ENCODE results near the gene PFDN4.
"Not testable (repeated sequence)": the region's sequence is repeated elsewhere in the genome, so short reads cannot be mapped to it uniquely, and the experiment has no call there.

Gene PFDN4

DNA sequence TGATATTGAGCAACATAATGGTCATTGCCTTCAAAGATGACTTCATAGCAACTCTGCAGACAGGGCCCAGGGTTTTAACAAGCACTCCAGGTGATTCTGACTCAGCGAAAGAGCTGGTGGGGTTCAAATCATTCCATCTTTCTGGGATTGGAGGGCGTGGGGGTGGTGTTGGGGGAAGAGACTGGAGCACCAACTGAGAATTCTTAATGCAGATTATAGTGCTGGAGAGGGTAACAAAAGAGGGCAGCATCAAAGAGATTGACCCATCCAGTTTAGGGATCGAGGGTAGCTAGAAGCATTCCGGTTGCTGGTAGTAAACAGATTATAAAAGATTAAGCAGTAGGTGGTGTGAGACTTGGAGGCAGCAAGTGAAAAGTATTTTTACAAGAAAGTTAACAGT is 15.9 kb downstream of the PFDN4 start:
- Histone ChIP-seq H3K9ac (ENCODE audit: low read length) (no peak overlapping the region), H3K9me3 (ENCODE audit: control insufficient read depth, low read length) (no peaks in the 10 kb centered on the region), H3K36me3 (ENCODE audit: control insufficient read depth, insufficient read depth, low read length) (no peaks in the 10 kb centered on the region), H3K27me3 (ENCODE audit: control insufficient read depth, insufficient read depth, low read length) (no peaks in the 10 kb centered on the region), H3K4me1 (ENCODE audit: control insufficient read depth, insufficient read depth, low read length) (no peaks in the 10 kb centered on the region), H3K4me3 (ENCODE audit: low read length) (no peak overlapping the region)

DNA sequence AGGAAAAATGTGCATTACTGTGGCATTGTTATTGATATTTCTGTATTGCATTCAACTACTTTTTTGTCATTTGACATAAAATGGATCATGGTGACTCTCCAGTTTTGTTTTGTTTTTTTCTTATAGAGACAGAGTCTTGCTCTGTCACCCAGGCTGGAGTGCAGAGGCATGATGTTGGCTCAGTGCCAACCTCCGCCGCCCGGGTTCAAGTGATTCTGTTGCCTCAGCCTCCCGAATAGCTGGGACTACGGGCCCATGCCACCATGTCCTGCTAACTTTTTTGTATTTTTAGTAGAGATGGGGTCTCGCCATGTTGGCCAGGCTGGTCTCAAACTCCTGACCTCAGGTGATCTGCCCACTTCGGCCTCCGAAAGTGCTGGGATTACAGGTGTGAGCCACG is 16.8 kb downstream of the PFDN4 start:
- not testable (repeated sequence) for H3K27me3 ChIP-seq (ENCODE audit: control insufficient read depth, insufficient read depth, low read length); H3K9me3 ChIP-seq (ENCODE audit: control insufficient read depth, low read length); H3K9ac ChIP-seq (ENCODE audit: low read length); H3K36me3 ChIP-seq (ENCODE audit: control insufficient read depth, insufficient read depth, low read length); H3K4me1 ChIP-seq (ENCODE audit: control insufficient read depth, insufficient read depth, low read length); H3K4me3 ChIP-seq (ENCODE audit: low read length)

DNA sequence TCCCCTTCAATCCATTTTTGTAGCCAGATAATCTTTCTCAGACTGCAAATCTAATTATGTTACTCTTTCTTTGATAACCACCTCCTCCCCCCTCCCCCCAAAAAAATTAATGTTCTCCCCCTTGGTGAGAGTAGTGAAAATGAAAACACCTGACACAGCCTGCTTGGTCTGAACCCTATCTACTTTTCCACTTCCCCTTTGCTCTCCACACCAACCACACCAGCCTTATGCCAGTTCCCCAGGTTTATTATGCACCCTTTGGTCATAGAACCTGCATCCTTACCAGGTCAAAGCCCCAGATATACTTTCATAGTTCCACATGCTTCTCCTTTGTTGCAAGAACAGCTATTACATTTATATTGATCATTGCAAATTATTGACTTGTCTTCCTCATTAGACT is 19.4 kb downstream of the PFDN4 start:
- Histone ChIP-seq H3K4me3 (ENCODE audit: low read length) (no peak overlapping the region), H3K27me3 (ENCODE audit: control insufficient read depth, insufficient read depth, low read length) (no peaks in the 10 kb centered on the region), H3K36me3 (ENCODE audit: control insufficient read depth, insufficient read depth, low read length) (no peaks in the 10 kb centered on the region), H3K4me1 (ENCODE audit: control insufficient read depth, insufficient read depth, low read length) (no peaks in the 10 kb centered on the region), H3K9me3 (ENCODE audit: control insufficient read depth, low read length) (no peaks in the 10 kb centered on the region), H3K9ac (ENCODE audit: low read length) (no peak overlapping the region)

DNA sequence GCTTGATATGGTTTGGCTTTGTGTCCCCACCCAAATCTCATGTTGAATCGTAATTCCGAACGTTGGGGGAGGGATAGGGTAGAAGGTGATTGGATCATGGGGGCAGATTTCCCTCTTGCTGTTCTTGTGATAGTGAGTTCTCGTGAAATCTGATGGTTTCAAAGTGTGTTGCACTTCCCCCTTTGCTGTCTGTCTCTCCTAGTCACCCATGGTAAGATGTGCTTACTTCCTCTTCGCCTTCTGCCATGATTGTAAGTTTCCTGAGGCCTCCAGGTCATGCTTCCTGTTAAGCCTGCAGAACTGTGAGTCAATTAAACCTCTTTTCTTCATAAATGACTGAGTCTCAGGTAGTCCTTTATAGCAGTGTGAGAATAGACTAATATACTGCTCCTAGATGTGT is 19.9 kb downstream of the PFDN4 start:
- Histone ChIP-seq H3K4me3 (ENCODE audit: low read length) (no peak overlapping the region), H3K9ac (ENCODE audit: low read length) (no peak overlapping the region), H3K4me1 (ENCODE audit: control insufficient read depth, insufficient read depth, low read length) (no peaks in the 10 kb centered on the region), H3K27me3 (ENCODE audit: control insufficient read depth, insufficient read depth, low read length) (no peaks in the 10 kb centered on the region), H3K36me3 (ENCODE audit: control insufficient read depth, insufficient read depth, low read length) (no peaks in the 10 kb centered on the region), H3K9me3 (ENCODE audit: control insufficient read depth, low read length) (peaks cover 3% of the 10 kb centered on the region)

DNA sequence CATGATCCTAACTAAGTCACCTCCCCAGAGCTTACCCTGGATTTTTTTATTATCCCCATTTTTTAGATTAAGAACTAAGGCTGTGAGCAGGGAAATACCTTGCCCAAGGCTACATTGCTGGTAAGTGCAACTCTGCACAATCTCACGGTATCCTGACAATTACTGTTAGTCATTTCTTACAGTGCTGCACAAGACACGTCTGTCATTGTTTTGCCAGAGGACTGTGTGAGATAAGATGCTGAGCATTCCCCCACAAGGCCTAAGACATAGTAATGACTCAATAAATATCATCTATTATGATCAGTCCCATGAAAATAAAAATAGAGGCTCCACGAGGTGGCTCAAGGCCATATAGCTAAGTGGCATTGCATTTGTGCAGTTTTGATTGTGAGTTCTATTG is 21.0 kb downstream of the PFDN4 start:
- no peaks in the 10 kb centered on the region for H3K36me3 ChIP-seq (ENCODE audit: control insufficient read depth, insufficient read depth, low read length)
- H3K9ac ChIP-seq (ENCODE audit: low read length) = no peak overlapping the region
- H3K9me3 ChIP-seq (ENCODE audit: control insufficient read depth, low read length) = peaks cover 3% of the 10 kb centered on the region
- H3K4me3 ChIP-seq (ENCODE audit: low read length) = no peak overlapping the region
- no peaks in the 10 kb centered on the region for H3K27me3 ChIP-seq (ENCODE audit: control insufficient read depth, insufficient read depth, low read length)
- no peaks in the 10 kb centered on the region for H3K4me1 ChIP-seq (ENCODE audit: control insufficient read depth, insufficient read depth, low read length)

DNA sequence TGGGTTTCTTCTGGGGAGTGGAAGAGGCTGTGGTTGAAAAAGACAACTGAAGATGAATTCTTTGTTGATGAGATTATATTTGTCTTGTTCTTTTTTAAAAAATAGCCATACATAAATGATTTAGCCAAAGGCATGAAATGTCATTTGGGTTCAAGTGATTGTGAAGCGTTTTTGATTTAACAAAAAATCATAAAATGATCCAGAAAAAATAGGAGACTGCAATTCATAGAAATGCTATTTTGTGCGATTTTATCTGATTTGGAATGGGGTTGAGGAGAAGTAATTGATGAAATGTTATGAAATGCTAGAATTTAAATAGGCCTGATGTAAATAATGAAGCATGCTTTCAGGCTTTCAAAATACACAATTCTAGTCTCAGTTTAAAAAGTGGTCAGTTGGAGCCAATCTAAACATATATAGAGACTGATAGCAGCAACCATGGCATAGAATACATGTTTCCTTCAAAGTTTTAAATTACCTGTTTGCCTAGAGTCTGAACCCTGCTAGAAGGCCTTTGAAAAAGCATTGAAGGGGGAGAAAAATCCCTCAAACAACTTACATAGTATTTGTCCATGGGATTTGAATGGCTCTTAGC is 21.8 kb downstream of the PFDN4 start:
- no peaks in the 10 kb centered on the region for H3K27me3 ChIP-seq (ENCODE audit: control insufficient read depth, insufficient read depth, low read length)
- H3K4me1 ChIP-seq (ENCODE audit: control insufficient read depth, insufficient read depth, low read length) = no peaks in the 10 kb centered on the region
- H3K36me3 ChIP-seq (ENCODE audit: control insufficient read depth, insufficient read depth, low read length) = no peaks in the 10 kb centered on the region
- no peak overlapping the region for H3K9ac ChIP-seq (ENCODE audit: low read length)
- peaks cover 3% of the 10 kb centered on the region for H3K9me3 ChIP-seq (ENCODE audit: control insufficient read depth, low read length)
- no peak overlapping the region for H3K4me3 ChIP-seq (ENCODE audit: low read length)

DNA sequence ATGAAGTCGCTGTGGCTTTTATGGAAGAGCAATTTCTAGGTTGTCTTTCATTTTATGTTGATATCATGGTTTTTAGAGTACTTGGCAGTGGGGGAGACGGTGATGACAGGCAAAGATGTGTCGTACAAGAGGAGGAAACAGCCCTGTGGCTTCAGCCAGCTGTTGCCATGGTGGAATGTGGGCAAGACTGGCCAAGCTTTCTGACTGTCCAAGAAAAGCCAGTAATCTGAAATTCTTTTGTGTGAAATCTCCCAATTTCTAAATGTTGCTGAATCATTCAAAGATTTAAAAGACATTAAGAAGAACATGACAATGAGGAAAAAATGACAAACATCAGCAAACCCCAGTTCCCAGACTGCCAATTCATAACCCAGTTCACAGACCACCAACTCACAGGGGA is 23.1 kb downstream of the PFDN4 start:
- Histone ChIP-seq H3K4me3 (ENCODE audit: low read length) (no peak overlapping the region), H3K4me1 (ENCODE audit: control insufficient read depth, insufficient read depth, low read length) (no peaks in the 10 kb centered on the region), H3K27me3 (ENCODE audit: control insufficient read depth, insufficient read depth, low read length) (no peaks in the 10 kb centered on the region), H3K9me3 (ENCODE audit: control insufficient read depth, low read length) (peaks cover 3% of the 10 kb centered on the region), H3K36me3 (ENCODE audit: control insufficient read depth, insufficient read depth, low read length) (no peaks in the 10 kb centered on the region), H3K9ac (ENCODE audit: low read length) (no peak overlapping the region)

DNA sequence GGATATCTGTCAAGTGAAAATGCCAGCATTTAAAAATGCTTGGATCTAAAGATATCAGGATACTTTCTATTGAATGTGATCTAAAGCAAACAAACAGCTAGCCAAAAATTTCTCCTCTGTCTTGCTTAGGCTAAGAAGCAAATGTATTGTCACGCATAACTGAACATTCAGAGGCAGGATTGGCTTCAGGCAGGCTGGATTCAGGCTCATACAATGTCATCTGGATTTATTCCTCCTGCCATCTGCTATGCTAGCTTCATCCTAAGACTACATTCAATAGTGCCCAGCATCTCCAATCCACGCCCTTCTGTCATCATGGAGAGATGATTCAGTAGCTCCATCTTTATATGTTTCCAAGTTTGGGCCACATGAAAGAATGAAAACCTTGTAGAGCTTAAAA is 27.1 kb downstream of the PFDN4 start:
- Histone ChIP-seq H3K4me1 (ENCODE audit: control insufficient read depth, insufficient read depth, low read length) (no peaks in the 10 kb centered on the region), H3K36me3 (ENCODE audit: control insufficient read depth, insufficient read depth, low read length) (no peaks in the 10 kb centered on the region), H3K9ac (ENCODE audit: low read length) (no peak overlapping the region), H3K4me3 (ENCODE audit: low read length) (no peak overlapping the region), H3K9me3 (ENCODE audit: control insufficient read depth, low read length) (peaks cover 3% of the 10 kb centered on the region), H3K27me3 (ENCODE audit: control insufficient read depth, insufficient read depth, low read length) (no peaks in the 10 kb centered on the region)

DNA sequence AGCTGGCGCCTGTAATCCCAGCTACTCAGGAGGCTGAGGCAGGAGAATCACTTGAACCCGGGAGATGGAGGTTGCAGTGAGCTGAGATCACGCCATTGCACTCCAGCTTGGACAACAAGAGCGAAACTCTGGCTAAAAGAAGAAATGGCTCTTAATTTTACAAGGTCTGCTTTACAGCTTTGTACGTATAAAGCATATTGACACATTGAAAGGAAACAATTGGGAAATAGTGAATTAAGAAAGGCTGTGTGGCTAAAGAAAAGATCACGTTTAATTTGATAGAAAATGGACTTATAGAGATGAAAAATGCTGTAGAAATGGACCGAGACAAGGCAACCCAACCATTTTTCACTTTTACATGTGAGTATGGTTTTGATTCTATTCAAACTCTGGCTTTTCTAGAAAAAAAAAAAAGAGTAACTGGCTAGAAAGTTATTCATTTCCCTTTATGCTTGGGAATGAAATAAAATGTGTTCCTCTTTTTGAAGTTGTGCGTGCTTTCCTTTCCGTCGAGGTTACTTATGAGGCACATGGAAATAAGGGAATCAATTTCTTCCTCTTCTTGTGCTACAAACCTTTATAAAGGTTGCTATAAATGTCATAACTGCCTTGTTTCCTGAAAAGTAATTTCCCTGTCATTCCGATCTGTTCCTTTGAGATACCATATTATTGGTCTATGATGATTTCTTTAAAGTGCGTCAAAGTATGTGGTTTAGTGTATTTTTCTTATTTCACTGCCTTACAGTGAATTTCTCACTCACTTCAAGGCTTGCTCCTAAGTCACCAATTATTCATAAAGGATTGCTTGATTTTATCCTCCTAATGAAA is 29.4 kb downstream of the PFDN4 start:
- no peak overlapping the region for H3K9ac ChIP-seq (ENCODE audit: low read length)
- no peak overlapping the region for H3K4me3 ChIP-seq (ENCODE audit: low read length)
- no peaks in the 10 kb centered on the region for H3K27me3 ChIP-seq (ENCODE audit: control insufficient read depth, insufficient read depth, low read length)
- H3K36me3 ChIP-seq (ENCODE audit: control insufficient read depth, insufficient read depth, low read length) = no peaks in the 10 kb centered on the region
- H3K9me3 ChIP-seq (ENCODE audit: control insufficient read depth, low read length) = peaks cover 3% of the 10 kb centered on the region
- no peaks in the 10 kb centered on the region for H3K4me1 ChIP-seq (ENCODE audit: control insufficient read depth, insufficient read depth, low read length)

DNA sequence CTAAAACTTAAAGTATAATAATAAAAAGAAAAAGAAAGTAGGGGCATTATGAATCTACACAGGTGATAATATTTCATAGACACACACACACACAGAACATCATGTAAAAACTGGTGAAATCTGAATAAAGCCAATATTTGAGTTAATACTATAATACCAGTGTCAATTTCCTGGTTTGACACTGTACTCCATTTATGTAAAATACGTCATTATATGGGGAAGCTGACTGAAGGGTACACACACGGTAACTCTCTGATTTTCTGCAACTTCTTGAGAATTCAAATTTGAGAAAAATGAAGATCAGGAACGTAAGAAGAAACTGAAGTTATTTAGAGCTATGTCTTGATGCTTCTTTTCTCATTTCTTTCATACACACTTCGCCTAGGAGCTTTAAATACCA is 36.2 kb downstream of the PFDN4 start:
- no peaks in the 10 kb centered on the region for H3K27me3 ChIP-seq (ENCODE audit: control insufficient read depth, insufficient read depth, low read length)
- H3K4me3 ChIP-seq (ENCODE audit: low read length) = no peak overlapping the region
- no peak overlapping the region for H3K9ac ChIP-seq (ENCODE audit: low read length)
- H3K9me3 ChIP-seq (ENCODE audit: control insufficient read depth, low read length) = no peaks in the 10 kb centered on the region
- no peaks in the 10 kb centered on the region for H3K36me3 ChIP-seq (ENCODE audit: control insufficient read depth, insufficient read depth, low read length)
- no peaks in the 10 kb centered on the region for H3K4me1 ChIP-seq (ENCODE audit: control insufficient read depth, insufficient read depth, low read length)

DNA sequence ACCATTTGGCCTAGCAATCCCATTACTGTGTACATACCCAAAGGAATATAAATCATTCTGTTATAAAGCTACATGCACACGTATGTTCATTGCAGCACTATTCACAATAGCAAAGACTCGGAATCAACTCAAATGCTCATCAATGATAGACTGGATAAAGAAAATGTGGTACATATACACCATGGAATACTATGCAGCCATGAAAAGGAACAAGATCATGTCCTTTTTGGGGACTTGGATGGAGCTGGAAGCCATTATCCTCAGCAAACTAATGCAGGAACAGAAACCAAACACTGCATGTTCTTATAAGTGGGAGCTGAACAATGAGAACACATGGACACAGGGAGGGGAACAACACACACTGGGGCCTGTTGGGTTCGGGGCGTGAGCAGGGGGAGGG is 40.8 kb downstream of the PFDN4 start:
- H3K9me3 ChIP-seq (ENCODE audit: control insufficient read depth, low read length); H3K27me3 ChIP-seq (ENCODE audit: control insufficient read depth, insufficient read depth, low read length); H3K4me3 ChIP-seq (ENCODE audit: low read length); H3K4me1 ChIP-seq (ENCODE audit: control insufficient read depth, insufficient read depth, low read length); H3K36me3 ChIP-seq (ENCODE audit: control insufficient read depth, insufficient read depth, low read length); H3K9ac ChIP-seq (ENCODE audit: low read length): not testable (repeated sequence)

DNA sequence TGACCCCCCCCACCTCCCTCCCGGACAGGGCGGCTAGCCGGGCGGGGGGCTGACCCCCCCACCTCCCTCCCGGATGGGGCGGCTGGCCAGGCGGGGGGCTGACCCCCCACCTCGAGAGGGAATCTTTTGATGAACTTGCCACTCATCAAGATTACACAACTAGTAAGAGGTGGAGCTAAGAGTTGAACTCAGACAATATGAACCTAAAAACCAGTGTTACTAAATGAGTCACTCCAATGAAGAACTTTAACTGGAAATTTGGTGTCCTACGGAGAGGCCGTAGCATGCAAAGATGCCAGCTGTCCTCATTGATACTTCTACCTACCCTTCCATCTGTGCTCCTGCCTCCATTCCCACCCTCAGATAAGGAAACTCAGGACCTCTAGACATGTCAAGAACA is 42.8 kb downstream of the PFDN4 start:
- H3K27me3 ChIP-seq (ENCODE audit: control insufficient read depth, insufficient read depth, low read length) = no peaks in the 10 kb centered on the region
- no peak overlapping the region for H3K4me3 ChIP-seq (ENCODE audit: low read length)
- no peaks in the 10 kb centered on the region for H3K4me1 ChIP-seq (ENCODE audit: control insufficient read depth, insufficient read depth, low read length)
- H3K36me3 ChIP-seq (ENCODE audit: control insufficient read depth, insufficient read depth, low read length) = no peaks in the 10 kb centered on the region
- no peaks in the 10 kb centered on the region for H3K9me3 ChIP-seq (ENCODE audit: control insufficient read depth, low read length)
- H3K9ac ChIP-seq (ENCODE audit: low read length) = no peak overlapping the region
